Mucosa of descending colon (tissue), 3 donors: ENCODE measurements around the gene RAP2A. TPM values are rescaled to one million over a fixed set of nuclear protein-coding genes. Genes with fewer than 3 reads are reported as not detected.

Experiments used
- ATAC-seq: fragments of 200-7000 bp; cut with Tn5 transposase; one replicate; pipeline ENCODE4 v1.9.1; 2020; ENCODE audit warnings: mild to moderate bottlenecking, moderate library complexity
- DNase-seq, 3 donors: peaks; one replicate each; pipeline ENCODE4 v3.0.0-alpha.2; 2020
- H3K36me3 ChIP-seq: fragments of 200-600 bp; one replicate; pipeline ENCODE4 v1.8.0; 2021; ENCODE audit warnings: low read depth, mild to moderate bottlenecking
- H3K4me1 ChIP-seq: fragments of 200-600 bp; one replicate; pipeline ENCODE4 v1.8.0; 2021; ENCODE audit warnings: low read depth, mild to moderate bottlenecking
- H3K4me3 ChIP-seq: fragments of 200-600 bp; one replicate; pipeline ENCODE4 v1.8.0; 2021; ENCODE audit warnings: mild to moderate bottlenecking
- H3K9me3 ChIP-seq: fragments of 200-600 bp; one replicate; pipeline ENCODE4 v1.8.0; 2021; ENCODE audit warnings: mild to moderate bottlenecking
- CTCF ChIP-seq: fragments of 200-600 bp; IDR thresholded peaks from one replicate; pipeline ENCODE4 v1.8.0; 2022; ENCODE audit warnings: antibody characterized with exemption, mild to moderate bottlenecking
- intact Hi-C, 2 donors: fragments of 100-400 bp; cut with DNase I in 1 of 2; cut with micrococcal nuclease in 1 of 2; formaldehyde crosslinking; loops; one replicate each; pipeline versions ENCODE4 v1.11.0 to v1.11.1; 2022; cut with DNase I, micrococcal nuclease
- total RNA-seq, 3 donors: library from RNA; stranded (reverse); fragmentation: NEBNext Ultra II Directional in 2 of 3; extraction: Animal tissue kit (Norgen Biotek cat#: 25700) in 2 of 3; gene quantifications; one replicate each; pipeline versions ENCODE4 v1.2.1 to v1.2.4, GENCODE V29; 2021 to 2023
- donor health status: DM: no; HTN: no; CAD: no; lungs with moderate emphysema.
- donor health status: DM: no; HTN: no; CAD: no.
- donor health status: DM: no; HTN: yes; CAD: no.

RAP2A gene
- total RNA-seq, 3 donors from 2014 or later: 25.5 to 32.5 (median 29.8) TPM

GRCh38 chr13:97454699-97455098 is 20.7 kb downstream of the RAP2A start:
- ATAC-seq: no peak
- H3K4me1 ChIP-seq: no peaks in the 10 kb centered on the region
- intact Hi-C loops: no loop called here
- no peak overlapping the region for H3K4me3 ChIP-seq
- no peak for DNase-seq
- no peak for TF ChIP-seq CTCF
- H3K9me3 ChIP-seq: no peaks in the 10 kb centered on the region
- H3K36me3 ChIP-seq: no peaks in the 10 kb centered on the region

- Histone ChIP-seq H3K9me3 (no peaks in the 10 kb centered on the region), H3K4me1 (no peaks in the 10 kb centered on the region), H3K4me3 (no peak overlapping the region), H3K36me3 (no peaks in the 10 kb centered on the region)
- DNase-seq (no peak), ATAC-seq (no peak)
- no peak for TF ChIP-seq CTCF
- intact Hi-C loops: no loop called here
These were observed 22.1 kb downstream of the RAP2A start for GRCh38 chr13:97456047-97456446.

GRCh38 chr13:97459215-97459777 is 25.3 kb downstream of the RAP2A start:
- intact Hi-C loops: no loop called here
- no peaks in the 10 kb centered on the region for H3K36me3 ChIP-seq
- ATAC-seq (no peak), DNase-seq (no peak)
- H3K9me3 ChIP-seq: no peaks in the 10 kb centered on the region
- H3K4me1 ChIP-seq: no peaks in the 10 kb centered on the region
- no peak overlapping the region for H3K4me3 ChIP-seq
- TF ChIP-seq CTCF: no peak

GRCh38 chr13:97460004-97460775 is 26.2 kb downstream of the RAP2A start:
- no peaks in the 10 kb centered on the region for H3K36me3 ChIP-seq
- no peaks in the 10 kb centered on the region for H3K4me1 ChIP-seq
- TF ChIP-seq CTCF: no peak
- no peak overlapping the region for H3K4me3 ChIP-seq
- H3K9me3 ChIP-seq: no peaks in the 10 kb centered on the region
- intact Hi-C loops: no loop called here
- peak; percentile 47 for ATAC-seq
- DNase-seq: peak in 1 of 3 donors; percentile 12

GRCh38 chr13:97460853-97461252 is 26.9 kb downstream of the RAP2A start:
- Histone ChIP-seq H3K9me3 (no peaks in the 10 kb centered on the region), H3K36me3 (no peaks in the 10 kb centered on the region), H3K4me3 (no peak overlapping the region), H3K4me1 (no peaks in the 10 kb centered on the region)
- intact Hi-C loops: no loop called here
- no peak for DNase-seq
- ATAC-seq: no peak
- TF ChIP-seq CTCF: no peak
